GM18505 (cell line): Measurements from ENCODE around the gene PIK3R6.

Experiments
- ATAC-seq: cut with Tn5 transposase; IDR thresholded peaks from one replicate; pipeline ENCODE4 v1.9.1; 2021; ENCODE audit not compliant: unreplicated experiment
- POLR2A ChIP-seq: IDR thresholded peaks from 4 replicates; pipeline ENCODE4 v1.6.1; 2011; ENCODE audit warnings: borderline replicate concordance; ENCODE audit not compliant: insufficient read depth, insufficient read length; ENCODE audit errors: extremely low read depth

PIK3R6 gene

DNA sequence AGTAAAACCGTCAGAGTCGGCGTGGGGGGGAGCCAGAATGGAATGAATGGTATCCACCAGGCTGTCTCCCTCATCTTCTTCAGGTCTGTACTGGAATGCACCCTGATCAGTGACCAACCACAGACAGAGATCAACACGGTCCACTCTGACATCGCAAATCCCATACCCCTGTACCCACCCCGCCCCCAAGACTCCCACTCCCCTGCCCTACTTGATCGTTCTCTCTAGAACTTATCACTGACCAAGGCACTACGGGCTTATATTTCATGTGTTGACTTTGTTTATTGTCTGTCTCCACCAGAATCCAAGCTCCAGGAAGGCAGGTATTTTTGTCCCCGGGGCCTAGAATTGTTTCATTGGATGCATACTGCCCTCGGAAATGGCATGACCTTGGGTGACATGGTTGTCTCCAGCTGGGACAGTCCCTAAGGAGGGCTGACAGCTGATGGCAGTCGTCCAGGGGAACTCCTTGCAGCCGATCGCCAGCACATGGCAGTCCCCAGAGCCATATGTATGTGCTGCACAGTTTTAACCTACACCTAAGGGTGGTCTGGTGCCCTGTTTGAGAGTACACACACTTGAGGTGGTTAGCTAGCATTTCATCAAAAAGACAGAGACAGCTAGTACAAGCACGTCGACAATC is 67.8 kb downstream of the PIK3R6 start:
- no peak for ATAC-seq
- no peak for TF ChIP-seq POLR2A

DNA sequence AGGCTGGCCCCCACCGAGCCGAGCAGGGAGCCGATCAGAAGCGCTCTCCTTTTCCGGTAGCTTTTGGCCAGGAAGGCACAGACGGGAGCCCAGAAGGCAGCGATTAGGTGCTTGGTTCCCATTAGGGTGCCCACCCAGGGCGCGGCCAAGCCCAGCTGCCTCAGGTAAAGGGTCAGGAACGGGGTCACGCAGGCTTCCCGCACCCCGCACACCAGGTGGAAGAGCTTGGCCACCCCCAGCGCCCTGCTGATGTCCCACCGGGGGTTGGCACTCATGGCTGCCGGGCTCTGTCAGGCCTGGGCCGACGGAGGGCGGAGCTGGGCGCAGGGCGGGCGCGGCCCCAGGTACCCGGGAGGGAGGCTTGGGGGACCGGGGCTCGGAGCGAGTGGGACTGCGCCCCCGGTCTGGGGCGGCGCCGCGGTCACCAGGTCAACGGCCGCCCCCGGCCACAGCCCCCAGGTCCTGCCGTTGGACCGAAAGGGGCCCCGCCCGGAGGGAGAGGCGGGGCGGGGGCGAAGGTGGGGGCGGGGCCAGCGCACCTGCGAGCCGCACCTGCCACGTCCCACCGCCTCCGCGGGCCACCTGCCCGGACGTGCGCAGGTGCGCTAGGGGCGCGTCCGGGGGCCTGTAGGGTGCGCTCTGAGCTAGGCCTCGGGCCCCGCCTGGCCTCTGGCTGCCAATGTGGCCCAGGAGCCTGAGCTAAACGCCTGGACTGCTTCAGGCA is 68.5 kb downstream of the PIK3R6 start, which contains the start of gene MFSD6L:
TSS of gene MFSD6L (minus strand) at position 520 of the 724 bp plus-strand sequence. CDS start at position 275, 245 bp downstream.
- no peak for TF ChIP-seq POLR2A
- ATAC-seq = no peak

DNA sequence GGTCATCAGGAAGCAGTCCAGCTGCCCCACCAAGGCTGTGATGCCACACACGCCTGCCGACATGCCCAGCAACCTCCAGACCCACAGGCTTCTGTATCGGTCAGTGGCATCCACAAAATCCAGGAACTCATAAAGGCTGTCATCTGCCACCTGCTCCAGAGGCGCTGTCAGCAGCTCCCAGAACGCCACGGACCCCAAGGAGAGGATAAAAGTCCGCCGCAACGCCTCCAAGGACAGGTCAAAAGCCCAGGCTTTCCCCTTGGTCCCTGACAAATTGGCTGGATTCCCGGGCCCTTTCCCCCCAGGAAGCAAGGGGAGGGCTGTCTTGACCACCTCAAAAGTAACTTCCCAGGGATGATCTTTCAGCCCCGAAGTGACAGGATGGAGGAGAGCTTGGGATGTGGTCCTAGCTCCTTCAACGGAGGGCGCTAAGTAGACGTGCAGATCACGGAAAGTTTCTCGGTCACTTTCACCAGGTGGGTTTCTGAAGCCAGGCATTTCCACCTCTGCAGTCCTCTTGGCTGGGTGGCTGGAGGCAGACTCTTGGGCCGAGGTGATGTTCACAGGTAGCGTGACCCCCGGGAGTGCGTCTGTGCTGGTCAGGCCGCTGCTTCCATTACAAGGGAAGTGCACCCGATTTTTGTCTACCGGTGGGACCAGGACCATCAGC is 69.2 kb downstream of the PIK3R6 start:
- TF ChIP-seq POLR2A = no peak
- no peak for ATAC-seq

DNA sequence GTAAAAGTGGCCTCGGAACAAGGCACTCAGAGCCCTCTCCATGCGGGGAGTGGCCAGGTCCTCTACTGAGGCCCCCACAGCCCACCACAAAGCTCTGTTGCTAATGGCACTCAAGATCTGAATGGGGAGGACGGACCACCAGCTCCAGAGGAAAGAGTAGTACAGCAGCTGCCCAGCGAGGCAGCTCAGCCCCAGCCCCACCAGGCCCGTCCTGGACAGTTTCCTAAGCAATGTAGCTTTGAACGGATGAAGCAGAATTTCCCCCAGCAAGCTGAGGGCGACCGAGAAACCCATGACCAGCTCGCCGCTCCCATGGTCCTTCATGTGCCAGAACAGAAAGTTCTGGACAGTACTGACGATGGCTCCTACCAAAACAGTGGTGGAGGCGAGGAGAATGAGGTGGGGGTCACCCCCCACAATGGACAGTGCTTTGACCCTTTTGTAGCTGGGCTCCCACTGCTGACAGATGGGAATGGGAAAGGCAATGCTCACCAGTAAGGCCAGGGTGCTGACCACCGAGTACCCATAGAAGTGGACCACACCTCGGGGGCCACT is 69.8 kb downstream of the PIK3R6 start:
- TF ChIP-seq POLR2A = no peak
- no peak for ATAC-seq

GRCh38 chr17:8794636-8795035 is 72.8 kb downstream of the PIK3R6 start:
- no peak for ATAC-seq
- no peak for TF ChIP-seq POLR2A

GRCh38 chr17:8793649-8794048 is 73.8 kb downstream of the PIK3R6 start:
- ATAC-seq = no peak
- TF ChIP-seq POLR2A = no peak

DNA sequence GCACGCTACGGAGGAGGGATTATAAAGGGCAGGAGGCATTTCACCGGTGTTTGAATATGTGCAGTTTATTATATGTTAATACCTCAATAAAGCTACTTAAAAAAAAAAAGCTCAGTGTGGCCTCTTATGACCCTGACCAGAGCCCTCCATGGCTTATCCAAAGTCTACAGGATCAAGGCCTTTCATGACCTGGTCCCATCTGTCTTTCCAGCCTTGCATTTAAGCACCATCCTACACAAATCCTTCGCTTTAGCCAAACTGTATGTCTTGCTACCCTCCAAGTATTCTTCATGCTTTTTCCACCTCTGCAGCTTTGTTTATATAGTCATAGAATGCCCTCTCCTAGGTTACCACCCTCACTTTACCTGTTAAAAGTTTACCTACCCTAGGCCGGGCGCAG is 74.8 kb downstream of the PIK3R6 start:
- no peak for ATAC-seq
- TF ChIP-seq POLR2A = no peak

DNA sequence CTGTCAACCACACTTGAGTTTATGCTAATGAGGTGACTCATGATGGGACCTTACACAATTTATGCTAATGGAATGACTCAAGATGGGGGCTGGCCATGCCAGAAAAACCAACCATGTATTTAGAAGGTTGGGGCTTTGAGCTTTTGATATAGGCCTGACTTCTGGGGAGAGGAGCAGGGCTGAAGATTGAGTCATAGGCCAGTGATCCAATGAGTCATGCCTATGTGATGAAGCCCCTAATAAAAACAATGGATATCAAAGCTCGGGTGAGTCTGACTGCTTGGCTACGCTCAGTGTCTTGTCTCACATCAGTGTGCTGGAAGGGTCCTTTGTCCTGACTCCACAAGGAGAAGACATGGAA is 75.6 kb downstream of the PIK3R6 start:
- ATAC-seq = no peak
- TF ChIP-seq POLR2A = no peak

DNA sequence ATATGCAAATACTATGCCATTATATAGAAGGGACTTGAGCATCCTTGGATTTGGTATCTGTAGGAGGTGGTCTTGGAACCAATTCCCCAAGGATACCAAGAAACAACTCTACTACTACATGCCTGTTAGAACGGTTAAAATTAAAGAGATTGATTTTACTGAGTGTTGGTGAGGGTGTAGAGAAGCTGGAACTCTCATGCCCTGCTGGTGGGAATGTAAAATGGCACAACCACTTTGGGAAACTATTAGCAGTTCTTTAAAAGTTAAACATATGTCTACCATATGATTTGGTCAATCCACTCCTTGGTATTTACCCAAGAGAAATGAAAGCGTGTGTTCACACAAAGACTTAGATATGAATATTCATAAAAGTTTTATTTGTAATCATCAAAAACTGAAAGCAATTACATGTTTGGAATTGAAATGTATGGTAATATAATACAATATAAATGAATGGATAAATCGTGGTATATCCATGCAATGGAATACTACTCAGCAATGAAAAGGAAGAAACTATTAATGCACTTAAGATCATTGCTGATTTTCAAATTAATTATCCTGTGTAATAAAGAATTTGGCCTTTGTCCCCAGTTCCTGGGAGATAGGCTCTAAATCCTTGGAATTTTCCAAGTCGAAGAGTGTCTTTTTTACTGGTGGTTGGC is 76.1 kb downstream of the PIK3R6 start:
- ATAC-seq = no peak
- TF ChIP-seq POLR2A = no peak

GRCh38 chr17:8789743-8790142 is 77.7 kb downstream of the PIK3R6 start:
- no peak for TF ChIP-seq POLR2A
- ATAC-seq = no peak

DNA sequence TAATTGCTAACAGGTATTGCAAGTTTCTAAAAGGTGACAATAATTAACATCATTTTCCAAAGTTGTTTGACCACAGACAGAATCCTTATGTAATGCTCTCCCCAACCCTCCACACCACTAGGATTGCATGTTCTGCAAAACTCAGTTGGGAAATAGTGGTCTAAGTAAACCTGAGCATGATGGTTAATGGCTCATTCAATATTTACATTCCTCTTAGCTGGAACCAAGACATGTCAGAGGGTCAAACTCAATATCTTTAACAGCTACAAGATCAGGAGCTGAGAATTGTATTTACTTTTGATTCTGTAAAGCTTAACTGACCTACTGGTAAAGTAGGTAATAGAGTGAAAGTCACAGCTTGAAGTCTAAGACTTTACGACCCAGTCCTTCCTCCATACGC is 78.5 kb downstream of the PIK3R6 start:
- no peak for TF ChIP-seq POLR2A
- no peak for ATAC-seq

DNA sequence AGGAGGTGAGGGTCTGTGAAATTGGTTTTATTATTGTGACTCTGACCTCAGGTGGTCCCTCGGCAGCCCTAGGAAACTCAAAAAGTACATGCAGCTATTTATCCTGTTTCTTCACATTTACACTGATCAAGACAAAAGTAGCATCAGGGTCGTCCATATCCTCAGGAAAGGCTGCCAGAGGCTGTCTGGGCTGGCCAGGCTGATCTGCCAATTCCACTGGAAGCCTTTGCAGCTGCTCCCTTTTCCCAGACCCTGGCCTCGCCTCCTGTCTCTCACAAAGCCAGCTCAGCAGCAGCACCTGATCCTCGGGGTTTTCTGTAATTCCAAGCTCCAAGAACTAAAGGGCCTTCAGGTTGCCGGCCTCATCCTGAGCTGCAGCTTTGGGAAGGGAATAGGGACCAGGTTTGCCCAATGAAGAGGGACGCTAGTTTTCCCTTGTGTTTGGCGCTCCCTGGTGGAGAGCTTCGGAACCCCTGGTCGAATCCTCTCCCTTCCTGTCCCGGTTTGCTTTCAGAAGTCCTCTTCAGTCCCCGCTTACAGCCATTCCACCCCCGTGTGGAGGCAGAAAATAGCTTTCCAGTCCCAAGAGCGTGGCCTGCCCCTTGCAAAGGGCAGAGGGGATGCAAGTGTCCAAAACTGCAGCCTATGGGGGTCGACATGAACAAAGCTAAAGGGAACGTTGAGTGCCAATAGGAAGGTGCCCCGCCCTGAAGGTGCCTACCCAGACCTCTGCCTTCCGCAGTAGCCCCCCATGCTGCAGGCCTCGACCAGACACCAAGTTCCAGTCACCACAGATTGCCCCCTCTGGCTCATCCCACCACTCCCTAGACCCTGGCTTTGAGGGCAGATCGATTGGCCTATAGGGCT is 81.7 kb downstream of the PIK3R6 start:
- ATAC-seq = no peak
- no peak for TF ChIP-seq POLR2A
